Glutamatergic neuron (in vitro differentiated cells): ENCODE measurements around the gene PLEKHM3. TPM values are rescaled to one million over a fixed set of nuclear protein-coding genes. Genes with fewer than 3 reads are reported as not detected.

Experiments used
- DNase-seq: peaks from one replicate; pipeline ENCODE4 v3.0.0; 2022
- H3K27ac Mint-ChIP-seq: one replicate; pipeline ENCODE4 v1.8.0; 2020; ENCODE audit warnings: mild to moderate bottlenecking, mixed read lengths, inconsistent platforms; ENCODE audit not compliant: unreplicated experiment
- H3K27me3 Mint-ChIP-seq: one replicate; pipeline ENCODE4 v1.8.0; 2020; ENCODE audit warnings: mild to moderate bottlenecking, moderate library complexity, mixed read lengths, inconsistent platforms; ENCODE audit not compliant: unreplicated experiment
- H3K36me3 Mint-ChIP-seq: one replicate; pipeline ENCODE4 v1.8.0; 2020; ENCODE audit warnings: mild to moderate bottlenecking, mixed read lengths, inconsistent platforms; ENCODE audit not compliant: unreplicated experiment
- H3K4me1 Mint-ChIP-seq: one replicate; pipeline ENCODE4 v1.8.0; 2020; ENCODE audit warnings: mild to moderate bottlenecking, low read depth, mixed read lengths, inconsistent platforms; ENCODE audit not compliant: unreplicated experiment
- H3K4me3 Mint-ChIP-seq: one replicate; pipeline ENCODE4 v1.8.0; 2020; ENCODE audit warnings: mild to moderate bottlenecking, mixed read lengths, inconsistent platforms; ENCODE audit not compliant: unreplicated experiment
- H3K9me3 Mint-ChIP-seq: one replicate; pipeline ENCODE4 v1.8.0; 2020; ENCODE audit warnings: mild to moderate bottlenecking, moderate library complexity, mixed read lengths, inconsistent platforms; ENCODE audit not compliant: unreplicated experiment
- CTCF ChIP-seq: fragments of 200-600 bp; sonication (generic); IDR thresholded peaks from one replicate; pipeline ENCODE4 v1.5.0; 2021; ENCODE audit not compliant: partially characterized antibody, unreplicated experiment
- total RNA-seq: library from RNA; stranded (reverse); fragmentation: NEBNext Ultra II Directional; extraction: Animal tissue kit (Norgen Biotek cat#: 25700); gene quantifications from one replicate; pipeline ENCODE4 v1.2.1, GENCODE V29; 2021; ENCODE audit not compliant: unreplicated experiment

Gene PLEKHM3
- total RNA-seq, 1 donor from 2014 or later: 19.5 TPM

- DNase-seq: no peak
- Mint-ChIP-seq H3K27me3 (no peaks in the 10 kb centered on the region), H3K9me3 (peaks cover 2% of the 10 kb centered on the region), H3K4me3 (no peak overlapping the region), H3K4me1 (peaks cover 2% of the 10 kb centered on the region), H3K27ac (no peak overlapping the region), H3K36me3 (no peaks in the 10 kb centered on the region)
- TF ChIP-seq CTCF: no peak
Observed at GRCh38 chr2:207883002-207883780, 142.1 kb downstream of the PLEKHM3 start.

GRCh38 chr2:207881902-207882301, 143.4 kb downstream of the PLEKHM3 start:
- no peaks in the 10 kb centered on the region for H3K27me3 Mint-ChIP-seq
- no peak for DNase-seq
- H3K36me3 Mint-ChIP-seq: no peaks in the 10 kb centered on the region
- peaks cover 2% of the 10 kb centered on the region for H3K9me3 Mint-ChIP-seq
- no peak for TF ChIP-seq CTCF
- no peak overlapping the region for H3K27ac Mint-ChIP-seq
- peaks cover 2% of the 10 kb centered on the region for H3K4me1 Mint-ChIP-seq
- no peak overlapping the region for H3K4me3 Mint-ChIP-seq

- H3K4me1 Mint-ChIP-seq: no peaks in the 10 kb centered on the region
- no peak overlapping the region for H3K27ac Mint-ChIP-seq
- no peak overlapping the region for H3K4me3 Mint-ChIP-seq
- no peaks in the 10 kb centered on the region for H3K36me3 Mint-ChIP-seq
- H3K9me3 Mint-ChIP-seq: peaks cover 2% of the 10 kb centered on the region
- no peak for DNase-seq
- no peak for TF ChIP-seq CTCF
- H3K27me3 Mint-ChIP-seq: no peaks in the 10 kb centered on the region
Observed at GRCh38 chr2:207879536-207879935, 145.8 kb downstream of the PLEKHM3 start.

GRCh38 chr2:207876842-207877535, 148.3 kb downstream of the PLEKHM3 start:
- H3K9me3 Mint-ChIP-seq: peaks cover 2% of the 10 kb centered on the region
- no peaks in the 10 kb centered on the region for H3K4me1 Mint-ChIP-seq
- no peaks in the 10 kb centered on the region for H3K27me3 Mint-ChIP-seq
- no peak for DNase-seq
- H3K4me3 Mint-ChIP-seq: no peak overlapping the region
- no peak for TF ChIP-seq CTCF
- no peaks in the 10 kb centered on the region for H3K36me3 Mint-ChIP-seq
- H3K27ac Mint-ChIP-seq: no peak overlapping the region
